GM10266 (cell line): Measurements from ENCODE around the gene NYAP2.
A peak's percentile ranks its signal among the peaks of the same experiment; 100 is the strongest.

ENCODE experiments used
- DNase-seq: peaks from one replicate; pipeline ENCODE4 v3.0.0; 2012; ENCODE audit errors: extremely low spot score
- TF ChIP-seq, protein P1 (sequence below): IDR thresholded peaks from 2 replicates; pipeline ENCODE4 v1.5.1; 2012; ENCODE audit warnings: mild to moderate bottlenecking, low read depth; ENCODE audit not compliant: control insufficient read depth, insufficient read depth; ENCODE audit errors: missing control alignments

The NYAP2 gene

DNA sequence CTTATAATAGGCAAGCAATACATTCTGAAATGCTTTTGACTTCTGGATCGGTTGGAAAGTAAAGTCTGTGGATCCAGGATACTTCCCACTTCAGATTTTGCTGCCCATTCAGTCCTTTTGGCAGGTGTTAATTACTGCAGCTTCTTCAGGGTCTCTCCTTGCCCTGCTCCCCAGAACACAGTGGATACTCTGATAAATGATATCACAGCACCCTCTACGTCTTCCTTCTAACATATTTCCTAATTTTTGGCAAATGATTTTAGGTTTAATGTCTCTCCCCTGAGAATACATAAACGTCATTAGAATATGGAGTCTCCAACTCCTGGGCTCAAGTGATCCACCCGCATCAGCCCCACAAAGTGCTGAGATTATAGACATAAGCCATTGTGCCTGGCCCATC is 249.8 kb downstream of the NYAP2 start:
- DNase-seq: no peak
- TF ChIP-seq, protein P1, sequence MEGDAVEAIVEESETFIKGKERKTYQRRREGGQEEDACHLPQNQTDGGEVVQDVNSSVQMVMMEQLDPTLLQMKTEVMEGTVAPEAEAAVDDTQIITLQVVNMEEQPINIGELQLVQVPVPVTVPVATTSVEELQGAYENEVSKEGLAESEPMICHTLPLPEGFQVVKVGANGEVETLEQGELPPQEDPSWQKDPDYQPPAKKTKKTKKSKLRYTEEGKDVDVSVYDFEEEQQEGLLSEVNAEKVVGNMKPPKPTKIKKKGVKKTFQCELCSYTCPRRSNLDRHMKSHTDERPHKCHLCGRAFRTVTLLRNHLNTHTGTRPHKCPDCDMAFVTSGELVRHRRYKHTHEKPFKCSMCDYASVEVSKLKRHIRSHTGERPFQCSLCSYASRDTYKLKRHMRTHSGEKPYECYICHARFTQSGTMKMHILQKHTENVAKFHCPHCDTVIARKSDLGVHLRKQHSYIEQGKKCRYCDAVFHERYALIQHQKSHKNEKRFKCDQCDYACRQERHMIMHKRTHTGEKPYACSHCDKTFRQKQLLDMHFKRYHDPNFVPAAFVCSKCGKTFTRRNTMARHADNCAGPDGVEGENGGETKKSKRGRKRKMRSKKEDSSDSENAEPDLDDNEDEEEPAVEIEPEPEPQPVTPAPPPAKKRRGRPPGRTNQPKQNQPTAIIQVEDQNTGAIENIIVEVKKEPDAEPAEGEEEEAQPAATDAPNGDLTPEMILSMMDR: no peak

DNA sequence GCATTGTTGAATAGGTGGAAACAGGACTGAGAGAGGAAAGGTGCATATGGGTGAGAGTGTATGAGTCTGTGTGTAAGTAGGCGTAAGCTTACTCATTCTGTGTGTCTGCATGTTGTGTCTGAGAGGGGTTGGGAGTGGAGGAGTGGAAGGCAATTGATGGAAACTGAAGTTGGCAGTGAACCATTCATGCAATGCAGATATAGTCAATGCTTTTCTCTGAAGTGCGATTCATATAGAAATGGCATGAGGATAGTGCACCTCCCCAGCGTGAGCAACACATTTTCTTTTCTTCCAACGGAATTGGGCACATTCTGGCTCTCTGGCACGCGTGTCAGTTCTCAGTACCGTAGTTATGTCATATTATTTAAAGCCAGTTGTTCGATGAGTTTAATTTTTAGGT is 250.5 kb downstream of the NYAP2 start:
- TF ChIP-seq, protein P1: no peak
- no peak for DNase-seq

DNA sequence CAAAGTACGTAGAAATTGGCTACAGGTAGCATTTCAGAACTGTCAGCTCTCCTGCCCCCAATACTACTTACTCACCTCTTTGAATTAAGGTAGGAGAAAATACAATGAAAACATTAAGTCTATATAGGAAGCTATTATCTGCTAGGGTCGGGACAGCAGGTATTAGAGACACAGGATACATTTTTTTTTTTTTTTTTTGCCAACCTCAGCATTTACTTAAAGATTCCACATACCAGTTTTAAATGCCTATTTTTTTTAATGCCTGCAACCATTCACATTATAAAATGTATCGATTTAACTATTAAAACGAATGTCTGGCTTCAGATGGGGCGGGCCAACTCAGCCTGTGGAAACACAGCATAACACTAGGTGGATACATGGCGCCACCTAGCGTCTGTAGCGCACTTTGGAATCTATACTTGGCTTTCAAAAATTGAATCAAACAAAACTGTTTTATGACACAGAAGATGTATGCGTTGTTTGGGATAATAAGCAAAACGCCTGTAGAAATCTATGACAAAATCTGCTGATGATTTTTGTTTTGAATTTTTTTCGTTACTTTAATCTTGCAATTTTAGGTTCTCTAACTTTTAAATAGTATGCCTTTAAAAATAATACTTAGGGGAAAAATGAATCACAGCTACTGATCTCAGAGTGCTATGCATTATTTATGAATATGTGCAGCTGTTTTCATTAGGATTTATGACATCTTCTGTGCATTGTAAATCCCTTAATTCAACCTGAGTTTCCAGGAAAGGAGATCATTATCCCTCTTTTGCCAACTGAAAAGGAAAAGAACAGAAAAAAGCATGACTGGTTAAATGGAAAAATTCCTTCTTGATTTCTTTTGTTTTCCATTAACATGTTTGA is 261.0 kb downstream of the NYAP2 start:
- TF ChIP-seq, protein P1: peak; percentile 79
- peak; percentile 56 for DNase-seq

DNA sequence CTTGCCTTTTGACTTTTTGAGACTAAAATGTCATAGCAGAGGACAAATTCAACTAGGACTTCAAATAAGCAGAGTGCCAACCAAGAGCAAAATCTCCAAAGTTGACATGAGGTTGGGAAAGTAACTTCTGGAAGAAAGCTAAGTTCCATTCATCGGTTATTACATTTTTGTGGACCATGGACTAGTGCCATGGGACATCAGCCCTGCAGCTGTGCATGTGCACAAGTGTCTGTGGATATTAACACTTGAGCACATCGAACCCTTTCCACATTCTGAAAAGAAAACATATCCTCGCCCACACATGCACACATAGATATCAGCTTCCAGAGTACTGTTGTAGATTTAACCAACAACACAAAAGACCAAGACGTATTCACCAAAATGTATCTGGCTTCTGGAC is 262.6 kb downstream of the NYAP2 start:
- DNase-seq: no peak
- TF ChIP-seq, protein P1: no peak

DNA sequence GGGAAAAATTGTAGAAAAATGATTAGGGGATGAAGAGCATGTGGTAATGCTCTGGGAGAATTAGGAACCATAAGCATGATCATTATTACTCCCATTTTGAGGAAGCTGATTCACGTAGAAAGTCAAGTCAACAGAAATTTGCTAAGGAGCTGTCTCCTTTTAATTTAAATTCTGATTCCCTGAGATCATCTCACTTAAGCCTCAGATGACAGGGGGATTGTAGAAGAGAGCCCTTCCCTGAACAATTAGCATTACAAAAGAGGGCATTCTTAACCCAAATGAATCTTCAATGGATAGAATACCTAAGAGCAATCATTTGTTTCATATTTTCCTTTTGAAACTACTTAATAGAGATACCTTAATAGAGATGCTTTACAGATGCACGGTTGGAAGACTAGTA is 267.9 kb downstream of the NYAP2 start:
- TF ChIP-seq, protein P1: no peak
- DNase-seq: no peak

DNA sequence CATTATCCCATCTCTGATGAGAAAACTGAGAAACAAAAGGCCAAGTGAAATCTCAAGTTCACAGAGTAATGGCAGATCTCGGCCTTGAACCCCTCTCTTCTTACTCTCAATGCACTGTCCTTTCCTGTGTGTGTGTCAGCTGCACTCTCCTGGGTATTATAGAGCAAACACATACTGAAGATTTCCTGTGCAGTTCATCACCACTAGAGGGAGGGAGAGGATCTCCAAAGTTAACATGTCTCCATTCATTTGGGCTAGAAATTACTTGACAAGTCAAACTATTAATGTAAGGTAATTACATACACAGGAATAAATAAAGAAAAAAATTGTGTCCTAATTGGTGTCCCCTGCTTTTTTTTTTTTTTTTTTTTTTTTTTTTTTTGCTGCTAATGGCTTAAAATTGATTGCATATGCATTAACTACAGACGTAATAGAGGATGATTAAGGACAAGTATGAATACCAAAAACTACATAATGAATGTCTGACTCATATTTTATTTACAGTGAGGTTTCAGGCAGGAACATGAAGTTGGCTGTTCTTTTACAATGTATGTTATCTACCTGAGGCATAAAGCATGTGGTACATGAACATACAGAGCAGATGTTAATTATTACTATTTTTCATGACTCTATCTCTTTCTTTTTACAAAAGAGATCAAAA is 269.2 kb downstream of the NYAP2 start:
- DNase-seq: peak; percentile 31
- TF ChIP-seq, protein P1: peak; percentile 65
